ENCODE measurements around the gene NXF1. TPM values are rescaled to one million over a fixed set of nuclear protein-coding genes. Genes with fewer than 3 reads are reported as not detected.

Gene NXF1
- polyA plus RNA-seq, 1 of the 3 experiments (the other 2 are of a cell fraction) = 59.7 TPM

GRCh38 chr11:62810748-62811147 is 5.5 kb upstream of the NXF1 start (continued):
- TF ChIP-seq, protein P1, sequence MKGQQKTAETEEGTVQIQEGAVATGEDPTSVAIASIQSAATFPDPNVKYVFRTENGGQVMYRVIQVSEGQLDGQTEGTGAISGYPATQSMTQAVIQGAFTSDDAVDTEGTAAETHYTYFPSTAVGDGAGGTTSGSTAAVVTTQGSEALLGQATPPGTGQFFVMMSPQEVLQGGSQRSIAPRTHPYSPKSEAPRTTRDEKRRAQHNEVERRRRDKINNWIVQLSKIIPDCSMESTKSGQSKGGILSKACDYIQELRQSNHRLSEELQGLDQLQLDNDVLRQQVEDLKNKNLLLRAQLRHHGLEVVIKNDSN (IDR thresholded peaks at IDR 0.05; ENCODE audit: borderline replicate concordance, low read depth) = no peak
- no peak for TF ChIP-seq ELF1 (IDR thresholded peaks at IDR 0.05)

GRCh38 chr11:62806611-62807121 is 1.4 kb upstream of the NXF1 start:
- Histone ChIP-seq H3K4me1 (ENCODE audit: control insufficient read depth in 1 of 2, insufficient read depth in 2 of 2, low read depth in 1 of 2, low read length in 1 of 2) (peaks cover 8 to 18% of the 10 kb centered on the region in 2 experiments), H3K9ac (no peak overlapping the region), H3K79me2 (ENCODE audit: insufficient read depth) (peaks cover 35% of the 10 kb centered on the region), H3F3A (replicated peaks; ENCODE audit: insufficient read depth) (peaks cover 30% of the 10 kb centered on the region), H3K9me2 (no peaks in the 10 kb centered on the region), H3K4me3 (ENCODE audit: low read depth in 2 of 2, low read length in 1 of 2) (no peak overlapping the region), H3K4me2 (no peak overlapping the region), H3K36me3 (replicated peaks in 1 of 2; ENCODE audit: control insufficient read depth in 1 of 2, insufficient read depth in 2 of 2, low read length in 1 of 2) (peaks cover 16 to 22% of the 10 kb centered on the region in 2 experiments), H3K27ac (ENCODE audit: low read depth in 2 of 2, low read length in 1 of 2) (no peak overlapping the region), H2AFZ (ENCODE audit: low read depth) (no peak overlapping the region), H4K20me1 (ENCODE audit: insufficient read depth) (peaks cover 16% of the 10 kb centered on the region), H3K9me3 (no peaks in the 10 kb centered on the region), H3K27me3 (ENCODE audit: insufficient read depth) (no peaks in the 10 kb centered on the region)
- POLR2A ChIA-PET = interaction anchor here (0.6 to 3.7 kb wide), 9 partner anchors 8 to 54 kb away, joined by 3 to 27 read pairs (median 4); no protein-coding TSS in a partner anchor
- TF ChIP-seq ELF1 (IDR thresholded peaks at IDR 0.05) = no peak
- no peak for TF ChIP-seq FOXM1 (IDR thresholded peaks at IDR 0.05; ENCODE audit: low read depth)
- no peak for TF ChIP-seq FOXJ3 (CRISPR knock-in tag; IDR thresholded peaks at IDR 0.05)
- TF ChIP-seq GATA2 (CRISPR knock-in tag; IDR thresholded peaks at IDR 0.05) = no peak
- TF ChIP-seq RCOR1 (IDR thresholded peaks at IDR 0.05; ENCODE audit: low read length) = no peak
- no peak for TF ChIP-seq RFX5 (IDR thresholded peaks at IDR 0.05; ENCODE audit: low read length)
- no peak for TF ChIP-seq EZH2phosphoT487 (IDR thresholded peaks at IDR 0.05; ENCODE audit: borderline replicate concordance, low read depth)
- no peak for TF ChIP-seq ZBTB33 (IDR thresholded peaks at IDR 0.05; ENCODE audit: borderline replicate concordance, low read depth)
- TF ChIP-seq MEF2A (IDR thresholded peaks at IDR 0.05; ENCODE audit: borderline replicate concordance, low read depth) = no peak
- TF ChIP-seq MXI1 (IDR thresholded peaks at IDR 0.05; ENCODE audit: low read depth, low read length) = no peak
- no peak for TF ChIP-seq IRF3 (IDR thresholded peaks at IDR 0.05; ENCODE audit: low read depth, low read length)
- TF ChIP-seq CHD2 (IDR thresholded peaks at IDR 0.05; ENCODE audit: low read length, partially characterized antibody) = no peak
- TF ChIP-seq YY1 (IDR thresholded peaks at IDR 0.05; ENCODE audit: low read depth) = no peak
- no peak for TF ChIP-seq GABPA (IDR thresholded peaks at IDR 0.05; ENCODE audit: low read depth)
- TF ChIP-seq PBX3 (IDR thresholded peaks at IDR 0.05) = no peak
- no peak for TF ChIP-seq REST (IDR thresholded peaks at IDR 0.05; ENCODE audit: low read depth, low read length)
- no peak for TF ChIP-seq EP300 (IDR thresholded peaks at IDR 0.05; ENCODE audit: borderline replicate concordance in 1 of 2, low read depth in 1 of 2, low read length in 1 of 2)
- no peak for TF ChIP-seq TCF12 (IDR thresholded peaks at IDR 0.05)
- CTCF ChIA-PET = interaction anchor here (0.9 to 1.8 kb wide), 7 partner anchors 10 to 78 kb away, joined by 3 to 9 read pairs (median 4); partner anchors contain the start of gene SLC3A2
- WGBS (ENCODE audit: low lambda C conversion rate) = 65% methylated on average over 3 of the region's 5 CpGs
- no peak for DNase-seq

Data from SK-N-SH (cell line).